A549 (cell line): Measurements from ENCODE around the gene TRAM2.

Experiments
- POLR2A ChIP-seq: IDR thresholded peaks from 2 replicates; pipeline ENCODE4 v1.6.1; 2012; ENCODE audit warnings: mild to moderate bottlenecking, low read length
- RARB ChIP-seq: fragments of 250-450 bp; sonication (Bioruptor Pico); IDR thresholded peaks from 2 replicates; pipeline ENCODE4 v1.8.0; 2021; ENCODE audit warnings: mild to moderate bottlenecking, moderate library complexity
- TF ChIP-seq, protein P1 (sequence below): fragments of >200 bp; sonication (Bioruptor Twin); formaldehyde crosslinking; IDR thresholded peaks from 3 replicates; pipeline ENCODE4 v1.5.1; 2016

DNA sequence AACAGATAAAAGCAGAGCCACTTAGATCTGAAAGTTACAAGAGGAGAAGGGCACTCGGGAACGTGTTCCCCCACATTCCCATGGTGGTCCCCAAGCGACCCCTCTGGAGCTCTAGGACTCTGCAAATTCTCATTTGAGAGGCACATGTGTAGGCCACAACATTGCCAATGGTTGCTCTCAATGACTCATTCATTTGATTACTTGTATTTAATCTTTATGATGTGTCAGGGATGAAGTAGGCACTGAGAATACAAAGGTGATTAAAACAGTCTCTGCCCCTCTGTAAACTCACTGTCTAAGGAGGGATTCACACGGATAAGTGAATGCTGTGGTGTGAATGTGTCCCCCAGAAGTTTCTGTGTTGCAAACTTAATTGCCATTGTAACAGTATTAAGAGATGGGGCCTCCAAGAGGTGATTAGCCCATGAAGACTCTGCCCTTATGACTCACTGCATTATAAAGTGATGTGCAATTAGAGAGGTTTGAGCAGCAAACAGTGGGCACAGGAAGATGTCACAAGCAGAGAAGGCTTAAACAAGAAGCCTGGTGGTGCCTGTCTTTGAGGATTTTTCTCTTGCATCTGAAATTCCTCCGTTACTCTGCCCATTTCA lies 34.0 kb upstream of the TRAM2 start:
- TF ChIP-seq POLR2A (no peak), RARB (CRISPR knock-in tag) (no peak)
- TF ChIP-seq, protein P1, sequence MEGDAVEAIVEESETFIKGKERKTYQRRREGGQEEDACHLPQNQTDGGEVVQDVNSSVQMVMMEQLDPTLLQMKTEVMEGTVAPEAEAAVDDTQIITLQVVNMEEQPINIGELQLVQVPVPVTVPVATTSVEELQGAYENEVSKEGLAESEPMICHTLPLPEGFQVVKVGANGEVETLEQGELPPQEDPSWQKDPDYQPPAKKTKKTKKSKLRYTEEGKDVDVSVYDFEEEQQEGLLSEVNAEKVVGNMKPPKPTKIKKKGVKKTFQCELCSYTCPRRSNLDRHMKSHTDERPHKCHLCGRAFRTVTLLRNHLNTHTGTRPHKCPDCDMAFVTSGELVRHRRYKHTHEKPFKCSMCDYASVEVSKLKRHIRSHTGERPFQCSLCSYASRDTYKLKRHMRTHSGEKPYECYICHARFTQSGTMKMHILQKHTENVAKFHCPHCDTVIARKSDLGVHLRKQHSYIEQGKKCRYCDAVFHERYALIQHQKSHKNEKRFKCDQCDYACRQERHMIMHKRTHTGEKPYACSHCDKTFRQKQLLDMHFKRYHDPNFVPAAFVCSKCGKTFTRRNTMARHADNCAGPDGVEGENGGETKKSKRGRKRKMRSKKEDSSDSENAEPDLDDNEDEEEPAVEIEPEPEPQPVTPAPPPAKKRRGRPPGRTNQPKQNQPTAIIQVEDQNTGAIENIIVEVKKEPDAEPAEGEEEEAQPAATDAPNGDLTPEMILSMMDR, result no peak
